Karpas-422 (cell line): ENCODE measurements around the gene TCP1. TPM values are rescaled to one million over a fixed set of nuclear protein-coding genes. Genes with fewer than 3 reads are reported as not detected.

Source experiments
- DNase-seq: peaks from one replicate; pipeline ENCODE4 v3.0.0-alpha.2; 2015
- H2AFZ ChIP-seq: fragments of 200-600 bp; sonication (generic); 2 replicates; pipeline ENCODE4 v1.6.1; 2014; ENCODE audit warnings: antibody characterized with exemption, low read length, mixed read lengths
- H3K27ac ChIP-seq: fragments of 200-600 bp; sonication (generic); 2 replicates; pipeline ENCODE4 v1.5.1; 2014; ENCODE audit warnings: mild to moderate bottlenecking, low read length, moderate library complexity
- H3K27me3 ChIP-seq: fragments of 200-600 bp; sonication (generic); 2 replicates; pipeline ENCODE4 v1.6.1; 2014; ENCODE audit warnings: low read length, mixed read lengths
- H3K36me3 ChIP-seq: fragments of 200-600 bp; sonication (generic); 2 replicates; pipeline ENCODE4 v1.6.1; 2014; ENCODE audit warnings: low read length, mixed read lengths; ENCODE audit not compliant: insufficient read depth
- H3K4me1 ChIP-seq: fragments of 200-600 bp; sonication (generic); 2 replicates; pipeline ENCODE4 v1.6.1; 2014; ENCODE audit warnings: mild to moderate bottlenecking, low read length, mixed read lengths
- H3K4me2 ChIP-seq: fragments of 200-600 bp; sonication (generic); 2 replicates; pipeline ENCODE4 v1.6.1; 2014; ENCODE audit warnings: low read length, low read depth, mild to moderate bottlenecking; ENCODE audit not compliant: poor library complexity, severe bottlenecking
- H3K4me3 ChIP-seq: fragments of 200-600 bp; sonication (generic); 2 replicates; pipeline ENCODE4 v1.5.1; 2014; ENCODE audit warnings: mild to moderate bottlenecking, antibody characterized with exemption, low read length, mixed read lengths
- H3K79me2 ChIP-seq: fragments of 200-600 bp; sonication (generic); 2 replicates; pipeline ENCODE4 v1.6.1; 2014; ENCODE audit warnings: mild to moderate bottlenecking, low read length, mixed read lengths
- H3K9ac ChIP-seq: fragments of 200-600 bp; sonication (generic); 2 replicates; pipeline ENCODE4 v1.6.0; 2014; ENCODE audit warnings: low read length
- H3K9me2 ChIP-seq: fragments of 200-600 bp; sonication (generic), shearing (Covaris generic); replicated peaks from 2 replicates; pipeline ENCODE4 v1.6.0; 2014; ENCODE audit warnings: mild to moderate bottlenecking, low read length, moderate library complexity; ENCODE audit not compliant: insufficient read depth
- H3K9me3 ChIP-seq: fragments of 300-700, 200-600 bp; sonication (generic); 2 replicates; pipeline ENCODE4 v1.6.1; 2014; ENCODE audit warnings: low read length, mixed read lengths
- H4K20me1 ChIP-seq: fragments of 200-600 bp; sonication (generic); 2 replicates; pipeline ENCODE4 v1.6.1; 2014; ENCODE audit warnings: mild to moderate bottlenecking, antibody characterized with exemption, low read length, low read depth; ENCODE audit not compliant: insufficient read depth
- total RNA-seq: library from RNA; depleted of rRNA; stranded (reverse); fragments of >200 nt; shearing (Covaris generic); gene quantifications from 2 replicates; pipeline ENCODE4 v1.2.3, GENCODE V29; 2014; ENCODE audit warnings: low replicate concordance

Gene TCP1
- total RNA-seq, 1 experiment from 2014 or later, result 223 TPM

- Histone ChIP-seq H3K4me1 (no peaks in the 10 kb centered on the region), H3K4me2 (no peak overlapping the region), H2AFZ (no peak overlapping the region), H3K27me3 (no peaks in the 10 kb centered on the region), H3K9ac (no peak overlapping the region), H4K20me1 (peaks cover 6% of the 10 kb centered on the region), H3K9me3 (no peaks in the 10 kb centered on the region), H3K79me2 (peaks cover 7% of the 10 kb centered on the region; the same call in 1 of the 2 replicates), H3K36me3 (peaks cover 76% of the 10 kb centered on the region), H3K27ac (no peak overlapping the region), H3K9me2 (no peaks in the 10 kb centered on the region), H3K4me3 (no peak overlapping the region)
- peak; percentile 56 for DNase-seq
These were observed 12.0 kb downstream of the TCP1 start for GRCh38 chr6:159777240-159777904.

- Histone ChIP-seq H3K79me2 (peaks cover 5% of the 10 kb centered on the region; the same call in 1 of the 2 replicates), H3K27ac (no peak overlapping the region), H3K36me3 (peaks cover 73% of the 10 kb centered on the region), H4K20me1 (no peaks in the 10 kb centered on the region; the same call in 1 of the 2 replicates), H3K27me3 (no peaks in the 10 kb centered on the region), H2AFZ (no peak overlapping the region), H3K9me3 (no peaks in the 10 kb centered on the region), H3K4me1 (no peaks in the 10 kb centered on the region), H3K9me2 (no peaks in the 10 kb centered on the region), H3K9ac (no peak overlapping the region), H3K4me3 (no peak overlapping the region), H3K4me2 (no peak overlapping the region)
- no peak for DNase-seq
These were observed 17.2 kb downstream of the TCP1 start for GRCh38 chr6:159772196-159772595.

- Histone ChIP-seq H4K20me1 (no peaks in the 10 kb centered on the region), H3K9me2 (no peaks in the 10 kb centered on the region), H2AFZ (no peak overlapping the region), H3K27ac (no peak overlapping the region), H3K36me3 (peaks cover 71% of the 10 kb centered on the region), H3K79me2 (peaks cover 15% of the 10 kb centered on the region), H3K9ac (no peak overlapping the region), H3K4me1 (no peaks in the 10 kb centered on the region), H3K27me3 (no peaks in the 10 kb centered on the region), H3K4me2 (no peak overlapping the region), H3K4me3 (no peak overlapping the region), H3K9me3 (no peaks in the 10 kb centered on the region)
- DNase-seq, result no peak
These were observed 19.9 kb downstream of the TCP1 start for GRCh38 chr6:159769470-159769869.

- H2AFZ ChIP-seq, result no peak overlapping the region
- H3K27me3 ChIP-seq, result no peaks in the 10 kb centered on the region
- no peak for DNase-seq
- no peaks in the 10 kb centered on the region for H3K9me3 ChIP-seq
- no peak overlapping the region for H3K4me3 ChIP-seq
- H3K27ac ChIP-seq, result no peak overlapping the region
- no peaks in the 10 kb centered on the region for H4K20me1 ChIP-seq
- no peak overlapping the region for H3K9ac ChIP-seq
- peaks cover 75% of the 10 kb centered on the region for H3K36me3 ChIP-seq
- no peaks in the 10 kb centered on the region for H3K9me2 ChIP-seq
- H3K4me1 ChIP-seq, result peaks cover 9% of the 10 kb centered on the region
- no peak overlapping the region for H3K4me2 ChIP-seq
- peaks cover 29% of the 10 kb centered on the region for H3K79me2 ChIP-seq
These were observed 22.5 kb downstream of the TCP1 start for GRCh38 chr6:159766906-159767305.

GRCh38 chr6:159762681-159763293 lies 26.6 kb downstream of the TCP1 start:
- Histone ChIP-seq H3K9me3 (no peaks in the 10 kb centered on the region), H3K9ac (peak overlapping the region; percentile 99), H3K4me3 (peak overlapping the region; percentile 87), H3K9me2 (no peaks in the 10 kb centered on the region), H4K20me1 (no peaks in the 10 kb centered on the region), H3K27me3 (no peaks in the 10 kb centered on the region), H3K36me3 (peaks cover 49% of the 10 kb centered on the region), H2AFZ (no peak overlapping the region; the same call in 1 of the 2 replicates), H3K4me1 (peaks cover 31% of the 10 kb centered on the region), H3K4me2 (peak overlapping the region; percentile 95), H3K27ac (peak overlapping the region; percentile 96), H3K79me2 (peaks cover 29% of the 10 kb centered on the region)
- no peak for DNase-seq

- H3K79me2 ChIP-seq, result peaks cover 33% of the 10 kb centered on the region
- peak within 1 kb of the TSS; percentile 99 for H3K9ac ChIP-seq
- H3K36me3 ChIP-seq, result peaks cover 46% of the 10 kb centered on the region
- no peak within 1 kb of the TSS; the same call in 1 of the 2 replicates for H2AFZ ChIP-seq
- no peaks in the 10 kb centered on the region for H3K9me3 ChIP-seq
- H3K4me3 ChIP-seq, result peak within 1 kb of the TSS; percentile 87
- peaks cover 31% of the 10 kb centered on the region for H3K4me1 ChIP-seq
- peak; percentile 98 for DNase-seq
- H3K27me3 ChIP-seq, result no peaks in the 10 kb centered on the region
- peak within 1 kb of the TSS; percentile 96 for H3K27ac ChIP-seq
- peak within 1 kb of the TSS; percentile 95 for H3K4me2 ChIP-seq
- H4K20me1 ChIP-seq, result no peaks in the 10 kb centered on the region
- H3K9me2 ChIP-seq, result no peaks in the 10 kb centered on the region
These were observed 27.3 kb downstream of the TCP1 start, which contains the start of gene ACAT2 for GRCh38 chr6:159761873-159762680. TSS of gene ACAT2 (plus strand) at chr6:159762045. CDS start at chr6:159762088, 43 bp downstream.

GRCh38 chr6:159761129-159761872 lies 28.1 kb downstream of the TCP1 start:
- Histone ChIP-seq H3K9ac (peak overlapping the region; percentile 99), H3K27ac (peak overlapping the region; percentile 96), H4K20me1 (no peaks in the 10 kb centered on the region), H3K79me2 (peaks cover 35% of the 10 kb centered on the region), H3K4me1 (peaks cover 31% of the 10 kb centered on the region), H3K4me2 (peak overlapping the region; percentile 95), H3K4me3 (peak overlapping the region; percentile 87), H3K36me3 (peaks cover 44% of the 10 kb centered on the region; the same call in 1 of the 2 replicates), H3K9me2 (no peaks in the 10 kb centered on the region), H2AFZ (no peak overlapping the region), H3K9me3 (no peaks in the 10 kb centered on the region), H3K27me3 (no peaks in the 10 kb centered on the region)
- no peak for DNase-seq
